HG03139 (cell line): Measurements from ENCODE around the gene TRMT44.
"Not testable (repeated sequence)": the region's sequence is repeated elsewhere in the genome, so short reads cannot be mapped to it uniquely, and the experiment has no call there.

Source experiments
- ATAC-seq: cut with Tn5 transposase; IDR thresholded peaks from one replicate; pipeline ENCODE4 v1.9.1; 2021; ENCODE audit not compliant: unreplicated experiment

TRMT44 gene

GRCh38 chr4:8467016-8467415, 26.4 kb downstream of the TRMT44 start:
- ATAC-seq: no peak

- ATAC-seq: peak; percentile 80
These were observed 28.4 kb downstream of the TRMT44 start for GRCh38 chr4:8468746-8469535.

GRCh38 chr4:8469550-8469949, 29.0 kb downstream of the TRMT44 start:
- ATAC-seq: no peak

- ATAC-seq: no peak
These were observed 30.0 kb downstream of the TRMT44 start for GRCh38 chr4:8470451-8471024.

GRCh38 chr4:8471211-8471875, 30.8 kb downstream of the TRMT44 start:
- no peak for ATAC-seq

GRCh38 chr4:8472158-8472688, 31.6 kb downstream of the TRMT44 start:
- no peak for ATAC-seq

- ATAC-seq: no peak
These were observed 32.2 kb downstream of the TRMT44 start for GRCh38 chr4:8472689-8473197.

GRCh38 chr4:8473198-8473919, 32.8 kb downstream of the TRMT44 start:
- ATAC-seq: no peak

GRCh38 chr4:8473920-8474590, 33.5 kb downstream of the TRMT44 start:
- no peak for ATAC-seq

- no peak for ATAC-seq
These were observed 34.3 kb downstream of the TRMT44 start for GRCh38 chr4:8474856-8475255.

- no peak for ATAC-seq
These were observed 35.4 kb downstream of the TRMT44 start for GRCh38 chr4:8475751-8476575.

- ATAC-seq: no peak
These were observed 36.6 kb downstream of the TRMT44 start for GRCh38 chr4:8477095-8477635.

GRCh38 chr4:8477676-8478075, 37.1 kb downstream of the TRMT44 start:
- no peak for ATAC-seq

GRCh38 chr4:8478371-8478770, 37.8 kb downstream of the TRMT44 start:
- ATAC-seq: no peak

- no peak for ATAC-seq
These were observed 38.5 kb downstream of the TRMT44 start for GRCh38 chr4:8478801-8479744.

GRCh38 chr4:8480221-8480620, 39.6 kb downstream of the TRMT44 start:
- ATAC-seq: no peak

GRCh38 chr4:8486643-8487042, 46.1 kb downstream of the TRMT44 start:
- ATAC-seq: not testable (repeated sequence)

- no peak for ATAC-seq
These were observed 48.3 kb downstream of the TRMT44 start for GRCh38 chr4:8488791-8489369.
